ENCODE measurements around the gene TEX19. TPM values are rescaled to one million over a fixed set of nuclear protein-coding genes. Genes with fewer than 3 reads are reported as not detected.

The TEX19 gene
- total and polyA plus RNA-seq, 2 experiments from 2014 or later, result 0.10 to 0.66 TPM

GRCh38 chr17:82338858-82339633 is 20.0 kb upstream of the TEX19 start:
- Histone ChIP-seq H3K27ac (ENCODE audit: low read depth) (no peak overlapping the region), H3F3A (replicated peaks; ENCODE audit: low read depth) (no peaks in the 10 kb centered on the region), H3K27me3 (ENCODE audit: insufficient read depth) (peaks cover 35% of the 10 kb centered on the region), H3K9me2 (ENCODE audit: insufficient read depth) (no peaks in the 10 kb centered on the region), H3K4me1 (ENCODE audit: insufficient read depth) (peaks cover 7% of the 10 kb centered on the region), H2AFZ (no peak overlapping the region), H3K79me2 (replicated peaks; ENCODE audit: insufficient read depth) (no peaks in the 10 kb centered on the region), H3K4me3 (no peak overlapping the region), H3K4me2 (no peak overlapping the region), H4K20me1 (replicated peaks; ENCODE audit: insufficient read depth) (0 out of 2 replicates have a peak, but pooled peaks cover 5% of the 10 kb centered on the region), H3K36me3 (ENCODE audit: insufficient read depth) (no peaks in the 10 kb centered on the region)
- TF ChIP-seq EZH2phosphoT487 (IDR thresholded peaks at IDR 0.05; ENCODE audit: unreplicated experiment) (no peak), ZNF114 (CRISPR knock-in tag; IDR thresholded peaks at IDR 0.05) (no peak), NANOG (IDR thresholded peaks at IDR 0.05; ENCODE audit: borderline replicate concordance) (no peak), JUNB (IDR thresholded peaks at IDR 0.05; ENCODE audit: unreplicated experiment) (no peak), ETS1 (IDR thresholded peaks at IDR 0.05) (no peak), CTCF (conservative IDR thresholded peaks at IDR 0.05; ENCODE audit: low read depth in 2 of 2) (no peak), STAT1 (IDR thresholded peaks at IDR 0.05; ENCODE audit: unreplicated experiment) (no peak), REST (IDR thresholded peaks at IDR 0.05; ENCODE audit: unreplicated experiment) (no peak), CREB1 (CRISPR knock-in tag; IDR thresholded peaks at IDR 0.05; ENCODE audit: low read depth) (no peak), EZH2 (IDR thresholded peaks at IDR 0.05; ENCODE audit: low read depth, unreplicated experiment) (no peak), POLR2AphosphoS5 (IDR thresholded peaks at IDR 0.05; ENCODE audit: low read depth) (no peak)
- Mint-ChIP-seq H3K36me3 (ENCODE audit: low read depth) (peaks cover 4% of the 10 kb centered on the region), H3K9me3 (peaks cover 15% of the 10 kb centered on the region), H3K4me3 (no peak overlapping the region), H3K4me1 (peaks cover 25% of the 10 kb centered on the region), H3K27me3 (ENCODE audit: insufficient read depth, low read depth, poor library complexity) (peaks cover 49% of the 10 kb centered on the region), H3K27ac (no peak overlapping the region)
- ATAC-seq, result peak; percentile 10; the same call in 1 of the 3 replicates
- DNase-seq (ENCODE audit: low spot score), result peak; percentile 33

All from GM23338 (cell line).